Activated CD8-positive, alpha-beta memory T cell treated with anti-CD3 and anti-CD28 coated beads, Interleukin-2, amount 50 U/mL, for 4 hours (primary cell): ENCODE data around the gene RRH.
"Not testable (repeated sequence)": the region's sequence is repeated elsewhere in the genome, so short reads cannot be mapped to it uniquely, and the experiment has no call there.

Experiments
- DNase-seq: peaks from one replicate; pipeline ENCODE4 v3.0.0-alpha.2; 2020

Gene RRH

DNA sequence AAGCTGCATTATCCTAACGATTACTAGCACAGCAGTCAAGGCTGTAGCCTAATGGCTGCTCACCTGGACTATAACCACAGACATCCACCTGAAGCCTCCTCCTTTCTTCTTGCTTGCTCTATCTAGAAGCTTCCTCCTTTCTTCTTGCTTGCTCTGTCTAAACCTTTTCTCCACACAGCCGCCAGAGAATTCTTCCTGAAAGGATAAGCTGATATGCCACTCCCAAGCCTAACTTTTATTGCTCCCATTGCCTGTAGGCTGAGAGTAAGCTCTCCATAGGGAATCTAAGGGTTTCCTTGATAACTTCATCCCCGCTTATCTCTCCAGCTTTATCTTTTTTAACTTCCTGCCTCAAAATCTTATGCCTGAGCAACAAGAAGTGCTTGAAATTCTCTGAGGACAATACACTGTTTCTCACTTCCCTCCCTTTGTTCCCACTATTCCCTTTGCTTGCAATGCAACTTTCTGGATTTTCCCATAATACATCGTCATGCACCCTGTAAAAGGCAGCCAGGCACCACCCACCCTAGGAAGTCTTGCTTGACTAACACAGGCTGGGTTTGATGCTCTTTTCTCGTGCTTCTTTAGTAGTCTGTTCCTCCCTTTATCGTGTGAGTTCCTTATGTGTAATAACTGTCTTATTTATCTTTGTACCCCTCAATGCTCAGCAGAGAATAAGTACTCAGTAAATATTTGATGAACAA, 18.8 kb downstream of the RRH start:
- DNase-seq: no peak

DNA sequence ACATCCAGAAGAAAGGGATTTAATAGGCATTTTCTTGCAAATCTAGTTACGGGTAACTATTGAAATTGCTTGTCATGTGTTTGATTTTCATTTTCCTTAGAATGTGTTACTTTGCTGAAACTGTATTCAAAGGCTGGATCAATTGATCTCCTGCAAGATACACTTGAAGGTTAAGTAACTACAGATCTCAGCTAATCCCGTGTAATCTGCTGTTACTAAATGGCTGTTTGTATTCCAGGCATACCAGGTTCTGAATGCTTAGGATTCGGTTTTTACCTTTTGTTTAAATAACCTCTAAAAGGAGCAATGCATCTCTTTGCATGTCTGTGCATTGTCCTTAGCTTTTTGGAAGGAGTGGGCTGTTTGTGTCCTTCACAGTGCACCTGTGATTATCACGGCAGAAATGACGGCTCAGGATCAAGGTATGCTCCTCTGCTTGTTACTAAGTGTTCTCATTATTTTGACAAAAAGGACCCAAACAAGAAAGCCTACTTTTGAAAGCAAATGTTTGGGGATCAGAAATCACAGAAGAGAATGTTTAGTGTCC, 20.2 kb downstream of the RRH start, which contains the start of gene LRIT3:
LRIT3 (plus strand) TSS at position 212 of the 547 bp plus-strand sequence; CDS start at position 307, 95 bp downstream.
- DNase-seq: no peak

DNA sequence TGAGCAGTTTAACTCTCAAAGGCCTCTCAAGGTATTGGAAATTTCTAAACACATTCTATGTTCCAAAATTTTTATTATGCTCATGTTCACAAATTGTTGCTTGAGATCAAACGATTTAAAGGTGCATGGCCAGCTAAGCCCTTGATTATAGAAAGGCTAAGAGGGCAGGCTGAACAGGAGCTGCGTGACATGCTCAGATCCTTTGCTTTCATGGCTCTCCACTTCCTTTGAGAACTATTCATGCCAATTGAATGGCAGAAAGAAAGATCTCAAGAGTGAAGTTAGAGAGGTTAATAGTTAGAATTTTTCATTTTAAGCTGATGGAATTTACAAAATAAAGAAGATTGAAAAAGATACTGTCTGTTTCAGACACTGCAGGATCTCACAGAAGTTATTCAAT, 20.7 kb downstream of the RRH start:
- no peak for DNase-seq

DNA sequence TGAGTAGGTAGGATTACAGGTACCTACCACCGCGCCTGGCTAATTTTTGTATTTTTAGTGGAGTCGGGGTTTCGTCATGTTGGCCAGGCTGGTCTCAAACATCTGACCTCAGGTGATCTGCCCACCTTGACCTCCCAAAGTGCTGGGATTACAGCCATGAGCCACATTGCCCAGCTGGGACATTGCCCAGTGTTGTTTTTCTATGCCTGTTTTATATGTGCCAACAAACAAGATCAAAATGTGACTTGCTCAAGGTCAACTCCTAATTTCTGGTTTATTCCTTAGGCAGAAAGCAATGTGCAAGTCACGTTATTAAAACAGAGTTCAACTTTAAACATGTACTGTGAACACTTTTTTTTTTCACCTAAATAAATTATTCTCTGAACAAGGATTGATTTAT, 22.8 kb downstream of the RRH start:
- DNase-seq: no peak

DNA sequence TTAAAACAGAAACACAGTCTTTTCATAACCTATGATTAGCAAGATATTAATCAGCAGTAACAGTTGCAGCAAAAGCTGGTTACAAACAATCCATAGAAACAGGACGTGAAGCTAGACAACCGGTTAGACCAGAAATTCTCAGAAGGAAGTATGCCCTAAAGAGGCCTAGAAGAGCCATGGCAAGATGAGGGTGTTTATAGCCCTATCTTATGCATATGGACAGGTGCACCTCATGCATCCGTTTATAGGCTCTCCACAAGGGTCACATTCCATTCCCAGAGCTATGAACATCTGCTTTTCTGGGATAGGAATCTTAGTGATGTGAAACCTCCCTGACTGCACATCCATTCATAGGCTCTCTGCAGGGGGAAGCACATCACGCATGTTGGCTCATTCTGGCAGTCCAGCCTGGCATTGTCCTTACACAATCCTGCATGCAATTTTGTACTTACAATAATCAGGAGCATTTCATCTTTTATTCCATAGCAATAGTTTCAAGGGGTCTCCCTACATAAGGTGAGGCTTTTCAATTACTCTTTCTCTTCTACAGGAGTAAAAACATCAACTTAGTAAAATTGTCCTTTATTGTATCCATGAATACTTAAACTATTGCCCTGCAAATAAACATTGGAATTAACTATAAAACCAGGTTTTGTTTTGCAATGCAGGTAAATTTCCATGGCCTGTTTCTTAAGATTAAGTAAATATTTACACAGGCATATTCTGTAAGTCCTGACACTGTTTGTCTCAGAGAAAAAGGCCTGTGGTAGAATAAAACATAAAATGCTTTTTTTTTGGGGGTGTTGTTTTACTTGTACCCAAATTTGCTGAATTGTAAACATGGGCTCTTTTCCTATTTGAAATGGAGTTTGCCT, 31.9 kb downstream of the RRH start:
- DNase-seq: not testable (repeated sequence)

DNA sequence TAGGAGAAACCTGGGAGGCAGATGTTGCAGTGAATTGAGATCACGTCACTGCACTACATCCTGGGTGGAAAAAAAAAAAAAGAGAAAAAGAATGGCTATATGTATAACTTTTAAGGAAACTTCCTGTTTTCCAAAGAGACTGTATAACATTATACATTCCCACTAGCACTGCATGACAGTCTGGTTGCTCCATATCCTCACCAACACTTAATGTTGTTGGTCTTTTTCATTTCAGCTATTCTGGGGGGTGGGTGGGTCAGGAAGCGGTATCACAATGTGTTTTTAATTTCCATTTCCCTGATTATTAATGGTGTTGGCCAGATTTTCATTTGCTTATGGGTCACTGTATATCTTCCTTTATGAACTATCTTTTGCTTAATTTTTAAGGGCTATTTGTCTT, 33.5 kb downstream of the RRH start:
- DNase-seq: no peak

DNA sequence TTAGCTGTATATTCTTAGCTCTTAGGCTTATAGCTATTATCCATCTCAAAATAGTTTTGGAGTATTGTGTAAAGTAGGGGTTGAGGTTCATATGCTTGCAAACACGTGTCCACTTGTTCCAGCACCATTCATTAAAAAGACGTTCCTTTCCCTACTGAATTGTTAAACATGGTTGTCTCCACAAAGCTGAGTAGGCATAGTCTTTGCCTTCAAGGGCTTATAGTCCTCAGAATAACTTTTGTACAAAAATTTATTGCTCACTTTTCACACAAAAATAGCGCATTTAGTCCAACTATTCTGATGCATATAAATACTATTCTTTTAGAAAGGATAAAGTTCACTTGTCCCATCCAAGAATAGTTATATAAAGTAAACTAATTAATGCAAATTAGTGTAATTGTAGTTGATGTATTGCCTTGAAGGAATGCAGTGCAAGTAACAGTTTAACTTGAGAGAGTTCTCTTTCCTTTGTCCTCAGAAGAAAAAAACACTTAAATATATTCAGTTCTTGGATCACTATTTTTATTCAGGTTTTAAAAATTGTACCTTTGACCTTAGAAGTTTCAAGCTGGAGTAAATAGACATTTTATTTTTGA, 34.2 kb downstream of the RRH start:
- DNase-seq: no peak

DNA sequence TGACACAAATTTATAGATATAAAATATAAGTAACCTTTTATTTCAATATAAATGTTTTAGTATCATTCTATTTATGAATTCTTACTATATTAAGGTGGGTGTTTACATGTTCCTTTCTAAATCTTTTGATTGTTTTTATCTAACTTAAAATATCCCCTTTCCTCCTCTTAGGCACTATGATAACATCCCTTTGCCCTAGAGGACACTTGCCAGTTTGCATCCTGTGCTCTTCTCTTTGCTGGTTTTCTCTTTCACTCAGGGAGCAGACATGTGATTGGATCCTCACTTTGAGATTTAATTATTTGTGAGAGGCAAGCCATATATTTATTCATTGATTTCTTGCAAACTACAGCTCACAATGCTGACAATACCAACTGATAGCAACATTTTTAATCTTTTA, 36.4 kb downstream of the RRH start:
- no peak for DNase-seq

DNA sequence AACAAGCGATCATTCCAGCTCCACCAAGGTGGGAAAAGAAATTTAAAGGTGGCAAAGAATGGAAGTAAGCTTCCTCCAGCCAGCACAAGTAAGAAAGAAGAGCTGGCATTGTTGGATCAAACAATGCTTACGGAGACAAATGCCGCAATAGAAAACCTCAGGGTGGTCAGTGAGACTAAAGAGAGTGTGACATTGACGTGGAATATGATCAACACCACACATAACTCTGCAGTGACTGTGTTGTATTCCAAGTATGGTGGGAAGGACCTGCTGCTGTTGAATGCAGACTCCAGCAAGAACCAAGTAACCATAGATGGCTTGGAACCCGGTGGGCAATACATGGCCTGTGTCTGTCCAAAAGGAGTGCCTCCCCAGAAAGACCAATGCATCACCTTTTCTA, 42.3 kb downstream of the RRH start:
- no peak for DNase-seq

DNA sequence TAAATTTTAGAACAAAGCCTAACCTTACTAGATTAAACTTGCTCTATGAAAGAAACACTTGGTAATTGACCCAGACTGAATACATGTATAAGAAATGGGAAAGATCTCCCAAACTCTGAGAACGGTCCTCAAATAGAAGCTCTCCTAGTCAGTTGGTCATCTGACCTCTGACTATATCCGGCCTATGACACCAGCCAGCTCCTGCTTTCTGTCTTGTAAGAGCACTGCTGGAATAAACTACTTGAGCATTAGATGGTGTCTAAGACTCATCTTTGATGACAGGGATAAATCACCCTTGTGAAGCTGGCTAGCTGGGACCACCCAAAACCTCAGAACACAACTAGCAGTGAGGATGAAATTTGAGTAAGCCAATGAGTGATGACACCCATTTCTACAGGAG, 44.3 kb downstream of the RRH start:
- no peak for DNase-seq

DNA sequence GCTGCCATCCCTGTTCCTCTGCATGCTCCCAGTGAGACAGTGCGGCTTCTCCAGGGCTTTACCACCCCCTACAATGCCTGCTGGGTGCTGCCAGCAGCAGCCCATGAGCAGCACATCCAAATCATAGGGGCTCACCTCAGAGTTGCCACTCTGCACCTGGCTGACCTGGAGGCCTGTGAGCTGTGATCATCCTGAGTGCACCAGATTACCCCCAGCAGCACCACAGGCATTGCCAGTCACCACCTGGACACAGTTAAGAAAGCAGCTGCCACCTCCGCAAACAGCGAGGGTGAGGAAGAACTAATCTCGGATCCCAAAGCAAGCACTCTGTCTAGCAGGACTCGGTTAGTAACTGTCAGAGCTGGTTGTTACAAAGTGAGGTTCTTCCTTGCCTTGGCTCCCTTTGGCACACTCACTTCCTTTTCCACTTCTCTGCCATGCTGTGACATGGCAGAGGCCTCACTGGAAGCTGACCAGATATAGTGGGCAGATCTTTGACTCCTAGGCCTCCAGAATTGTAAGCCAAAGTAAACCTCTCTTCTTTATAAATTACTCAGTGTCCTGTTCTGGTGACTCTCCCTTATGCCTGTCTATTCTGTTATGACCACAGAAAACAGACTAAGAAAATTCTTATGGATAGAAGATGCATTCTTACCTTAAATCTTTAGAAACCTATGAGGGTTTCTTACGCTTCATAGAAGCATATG, 45.3 kb downstream of the RRH start:
- no peak for DNase-seq

DNA sequence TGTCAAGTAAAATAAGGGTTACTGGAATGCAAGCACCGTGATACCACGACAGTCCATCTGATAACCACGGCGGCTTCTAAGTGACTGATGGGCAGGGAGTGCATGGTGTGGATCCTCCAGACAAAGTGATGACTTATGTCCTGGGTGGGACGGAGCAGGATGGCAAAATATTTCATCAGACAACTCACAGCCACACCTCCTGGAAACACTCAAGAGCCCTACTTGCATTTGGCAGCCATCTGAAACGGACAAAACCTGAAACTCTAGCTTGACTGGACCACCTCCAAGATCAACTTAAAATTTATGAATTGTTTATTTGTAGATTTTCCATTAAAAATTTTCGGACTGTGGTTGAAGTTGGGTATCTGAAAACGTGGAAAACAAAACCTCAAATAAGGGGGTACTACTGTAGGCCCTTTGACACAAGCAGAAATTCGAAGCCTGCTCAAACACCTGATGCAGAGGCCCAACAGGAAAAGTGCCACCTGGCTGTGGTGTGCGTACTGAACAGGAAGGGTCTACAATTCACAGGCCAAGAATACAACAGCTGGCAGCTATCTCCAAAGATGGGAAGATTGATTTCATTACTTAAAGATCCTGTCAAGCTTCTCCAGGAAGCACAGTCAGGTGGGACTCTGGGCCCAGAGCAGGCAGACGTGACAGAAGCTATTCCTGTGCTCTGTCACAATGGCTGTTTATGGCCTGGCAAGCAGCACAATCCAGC, 46.2 kb downstream of the RRH start:
- no peak for DNase-seq

DNA sequence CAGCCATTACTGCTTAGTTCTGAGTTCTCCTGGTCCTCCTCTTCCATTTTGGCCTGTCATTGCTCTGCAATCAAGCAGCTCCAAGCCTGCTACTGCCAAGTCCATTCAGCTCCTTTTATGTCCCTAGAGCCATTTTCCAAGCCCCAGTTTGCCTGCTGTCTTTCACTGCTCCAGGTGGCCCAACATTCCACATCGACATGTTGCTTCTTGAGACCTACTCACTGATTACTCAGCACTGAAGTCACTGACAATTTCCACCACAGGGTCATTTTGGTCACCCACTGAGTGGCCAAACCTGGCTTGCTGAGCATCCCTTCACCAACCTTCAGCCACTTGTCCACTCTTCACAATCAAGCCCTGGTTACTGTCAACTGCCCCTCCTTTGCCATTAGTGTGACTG, 47.3 kb downstream of the RRH start:
- no peak for DNase-seq

DNA sequence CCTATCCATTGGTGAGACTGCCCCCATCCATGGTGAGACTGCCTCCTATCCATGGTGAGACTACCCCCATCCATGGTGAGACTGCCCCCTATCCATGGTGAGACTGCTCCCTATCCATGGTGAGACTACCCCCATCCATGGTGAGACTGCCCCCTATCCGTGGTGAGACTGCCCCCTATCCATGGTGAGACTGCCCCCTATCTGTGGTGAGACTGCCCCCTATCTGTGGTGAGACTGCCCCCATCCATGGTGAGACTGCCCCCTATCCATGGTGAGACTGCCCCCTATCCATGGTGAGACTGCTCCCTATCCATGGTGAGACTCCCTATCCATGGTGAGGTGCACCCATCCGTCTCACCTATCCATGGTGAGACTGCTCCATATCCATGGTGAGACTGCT, 47.8 kb downstream of the RRH start:
- DNase-seq: not testable (repeated sequence)

DNA sequence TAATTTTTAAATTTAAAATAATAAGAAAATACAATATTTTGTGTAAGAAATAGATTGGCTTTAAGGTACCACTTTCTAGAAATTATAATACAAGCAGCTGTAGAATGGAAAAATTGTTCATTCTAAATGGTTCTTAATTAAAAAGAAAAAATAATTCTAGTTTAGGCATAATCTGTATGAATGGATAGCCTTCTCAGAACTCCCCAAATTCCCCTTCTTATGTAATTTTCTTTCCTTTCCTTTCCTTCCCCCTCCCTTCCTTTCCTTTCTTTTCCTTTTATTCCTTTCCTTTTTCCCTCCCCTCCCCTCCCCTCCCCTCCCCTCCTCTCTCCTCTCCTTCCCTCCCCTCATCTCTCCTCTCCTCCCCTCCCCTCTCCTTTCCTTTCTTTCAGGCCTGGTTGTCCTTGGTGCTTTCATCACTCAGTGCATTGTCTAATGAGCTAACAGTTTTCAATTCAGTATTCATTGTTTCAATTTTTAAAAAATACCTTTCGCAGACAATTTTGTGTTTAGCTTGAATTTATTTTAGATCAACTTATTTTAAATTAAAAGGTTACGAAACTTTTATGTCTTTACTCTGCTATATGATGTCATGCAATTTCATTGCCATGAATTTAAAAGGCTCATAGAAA, 49.0 kb downstream of the RRH start:
- DNase-seq: no peak

DNA sequence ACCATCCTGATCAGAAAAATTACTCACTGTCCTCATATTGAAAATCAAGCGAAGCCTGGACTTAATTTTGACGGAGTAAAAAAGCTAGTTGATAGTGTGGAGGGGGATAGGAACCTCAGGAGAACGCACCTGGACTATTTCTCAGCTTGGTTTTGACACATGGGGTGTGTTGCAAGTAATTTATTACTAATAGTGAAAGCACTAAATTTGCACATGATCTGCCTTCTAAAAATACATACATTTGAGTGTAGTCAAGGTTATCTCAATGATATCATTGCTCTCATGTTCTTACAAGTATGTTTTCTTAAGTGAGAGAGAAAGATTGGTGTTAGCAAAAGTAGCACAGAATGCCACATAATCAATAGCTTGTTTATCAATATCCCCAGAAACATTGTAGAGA, 49.6 kb downstream of the RRH start:
- DNase-seq: no peak

DNA sequence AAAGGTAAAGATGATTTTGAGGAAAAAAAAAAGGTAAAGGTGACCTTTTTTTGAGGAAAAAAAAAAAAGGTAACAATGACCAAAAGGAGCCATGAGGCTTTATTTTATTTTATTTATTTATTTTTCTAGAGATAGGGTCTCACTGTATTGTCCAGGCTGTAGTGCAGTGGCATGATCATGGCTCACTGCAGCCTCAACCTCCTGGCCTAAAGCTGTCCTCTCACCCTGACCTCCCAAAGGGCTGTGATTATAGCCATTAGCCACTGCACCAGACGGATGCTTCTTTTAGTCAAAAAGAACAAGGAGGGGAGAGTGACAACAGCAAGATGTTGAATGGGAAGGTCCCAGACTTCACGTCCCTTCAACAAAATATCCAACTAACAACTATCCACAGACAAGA, 50.6 kb downstream of the RRH start:
- no peak for DNase-seq

DNA sequence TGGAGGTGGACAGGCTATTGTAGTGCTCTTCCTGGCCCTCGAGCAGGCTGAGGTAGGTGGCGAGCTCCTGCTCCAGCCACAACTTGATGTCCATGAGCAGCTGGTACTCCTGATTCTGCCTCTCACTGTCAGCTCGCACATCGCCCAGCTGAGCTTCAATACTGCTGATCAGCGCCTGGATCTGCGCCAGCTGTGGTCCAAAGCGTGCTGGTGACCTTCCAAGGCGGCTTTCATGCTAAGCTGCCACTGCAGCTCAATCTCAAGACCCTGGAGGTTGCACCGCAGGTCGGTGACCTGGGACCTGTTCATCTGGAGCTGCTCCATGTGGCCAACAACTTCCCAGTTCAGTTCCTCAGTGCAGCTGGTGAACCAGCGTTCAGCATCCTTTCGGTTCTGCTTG, 51.3 kb downstream of the RRH start:
- no peak for DNase-seq

DNA sequence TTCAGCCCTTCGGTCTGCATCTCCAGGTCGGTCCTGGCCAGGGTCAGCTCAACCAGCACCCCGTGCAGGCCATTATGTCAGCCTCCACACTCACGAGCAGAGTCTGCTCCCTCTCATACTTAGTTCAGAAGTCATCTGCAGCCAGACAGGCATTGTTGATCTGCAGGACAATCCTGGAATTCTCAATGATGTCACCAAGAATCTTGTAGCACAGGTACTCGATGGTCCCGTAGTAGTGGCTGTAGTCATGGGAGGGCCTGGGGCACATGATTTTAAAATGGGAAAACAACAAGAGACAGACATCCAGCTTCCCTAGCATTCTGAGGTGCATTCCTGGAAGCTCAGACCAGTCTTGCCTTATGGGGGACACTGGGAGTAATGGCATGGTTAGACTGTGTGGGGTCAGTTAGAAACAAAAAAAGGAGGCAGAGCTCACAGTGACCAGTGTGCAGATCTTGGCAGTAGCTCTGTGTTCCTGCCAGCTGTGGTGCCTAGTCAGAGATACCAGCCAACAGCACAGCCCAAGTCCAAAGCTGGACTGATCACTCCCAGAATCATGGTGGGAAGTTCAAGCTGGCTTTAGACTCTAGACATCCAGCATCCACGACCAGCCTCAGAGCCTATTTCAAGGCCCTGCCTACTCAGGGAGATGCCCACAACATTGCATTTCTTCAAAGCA, 52.0 kb downstream of the RRH start:
- DNase-seq: no peak

DNA sequence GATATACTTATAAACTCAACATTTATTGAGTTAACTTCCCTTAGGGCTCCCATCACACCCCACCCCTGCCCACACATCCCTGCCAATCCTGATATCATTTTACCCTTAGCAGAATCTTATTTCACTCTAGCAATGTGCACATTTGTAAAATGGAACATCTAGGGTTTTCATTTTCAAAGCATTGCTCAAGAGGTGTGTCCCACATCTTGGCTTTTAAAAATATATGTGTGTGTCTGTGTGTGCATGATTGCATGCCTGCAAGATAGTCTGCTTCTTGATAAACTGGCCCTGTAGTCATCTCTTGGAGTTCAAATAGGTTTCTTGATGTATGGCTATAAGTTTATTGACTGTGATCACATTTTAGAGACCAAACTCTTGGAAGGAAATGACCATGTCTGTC, 58.5 kb downstream of the RRH start:
- no peak for DNase-seq

DNA sequence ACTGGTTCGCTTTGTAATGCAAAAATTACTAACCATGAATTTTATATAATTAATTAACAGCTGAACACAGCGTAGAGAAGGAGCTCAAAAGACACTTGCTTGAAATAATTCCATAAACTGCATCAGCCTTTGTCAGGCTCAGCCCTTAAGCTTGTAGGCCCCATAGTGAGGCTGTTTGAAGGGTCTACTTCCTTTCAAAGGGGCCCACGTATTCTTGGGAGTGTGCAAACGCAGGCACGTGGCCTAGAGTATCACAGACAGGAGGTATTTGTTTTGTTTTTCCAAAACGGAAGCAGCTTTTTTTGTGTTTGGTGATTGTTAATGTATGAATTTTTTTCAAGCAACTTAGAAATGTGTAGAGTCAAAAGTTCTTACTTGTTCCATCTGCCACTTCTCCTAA, 59.3 kb downstream of the RRH start:
- no peak for DNase-seq
